CD4-positive, alpha-beta T cell (primary cell): ENCODE data around the gene ZNF787. TPM values are rescaled to one million over a fixed set of nuclear protein-coding genes. Genes with fewer than 3 reads are reported as not detected.

Experiments
- ATAC-seq: fragments of 200-7000 bp; cut with Tn5 transposase; one replicate; pipeline ENCODE4 v1.10.0; 2022; ENCODE audit warnings: mild to moderate bottlenecking; ENCODE audit not compliant: poor library complexity
- CTCF ChIA-PET: fragments of 350-600 bp; sonication (Branson Sonifier 250); formaldehyde crosslinking; loops from one replicate; lab custom pipeline; 2021; ENCODE audit warnings: antibody characterized with exemption, inconsistent platforms; lab: Charles Lee
- POLR2A ChIA-PET: fragments of 350-600 bp; sonication (Branson Sonifier 250); formaldehyde crosslinking; loops from one replicate; lab custom pipeline; 2021; ENCODE audit warnings: antibody characterized with exemption, inconsistent platforms; lab: Charles Lee
- DNase-seq, 14 experiments: peaks; one replicate each; pipeline ENCODE4 v3.0.0-alpha.2; 2013 to 2020; ENCODE audit warnings: mixed read lengths in 2 of 14
- H3K27ac ChIP-seq, 2 donors: one replicate each; pipeline versions ENCODE4 v1.5.1 to v1.7.0; 2013; ENCODE audit warnings: low read length in 2 of 2, low read depth in 1 of 2, mild to moderate bottlenecking in 1 of 2
- H3K27me3 ChIP-seq, 2 experiments: 1 replicate in 1 of 2; 2 replicates in 1 of 2; pipeline versions ENCODE4 v1.6.1 to v1.7.0; 2013; ENCODE audit warnings: low read length in 2 of 2, control low read depth in 1 of 2, mild to moderate bottlenecking in 1 of 2, moderate library complexity in 1 of 2; ENCODE audit not compliant: insufficient read depth in 2 of 2, control insufficient read depth in 1 of 2
- H3K36me3 ChIP-seq: one replicate; pipeline ENCODE4 v1.6.1; 2013; ENCODE audit warnings: low read length, control low read depth; ENCODE audit not compliant: insufficient read depth
- H3K4me1 ChIP-seq: one replicate; pipeline ENCODE4 v1.6.1; 2013; ENCODE audit warnings: low read length, control low read depth; ENCODE audit not compliant: insufficient read depth
- H3K4me3 ChIP-seq: one replicate; pipeline ENCODE4 v1.5.1; 2013; ENCODE audit warnings: mild to moderate bottlenecking, low read length, moderate library complexity
- H3K9me3 ChIP-seq, 2 experiments: 1 replicate in 1 of 2; 2 replicates in 1 of 2; pipeline versions ENCODE4 v1.6.1 to v1.7.0; 2013; ENCODE audit warnings: low read length in 2 of 2, mild to moderate bottlenecking in 2 of 2, control low read depth in 1 of 2, moderate library complexity in 1 of 2; ENCODE audit not compliant: control insufficient read depth in 1 of 2, insufficient read depth in 1 of 2
- H3K27ac Mint-ChIP-seq: one replicate; pipeline ENCODE4 v1.8.0; 2020; ENCODE audit warnings: mixed read lengths
- H3K27me3 Mint-ChIP-seq: one replicate; pipeline ENCODE4 v1.8.0; 2021; ENCODE audit warnings: mixed read lengths
- H3K36me3 Mint-ChIP-seq: one replicate; pipeline ENCODE4 v1.8.0; 2021; ENCODE audit warnings: low read depth, mixed read lengths
- H3K4me1 Mint-ChIP-seq: one replicate; pipeline ENCODE4 v1.8.0; 2021; ENCODE audit warnings: low read depth, mixed read lengths
- H3K4me3 Mint-ChIP-seq: one replicate; pipeline ENCODE4 v1.8.0; 2020; ENCODE audit warnings: mild to moderate bottlenecking, mixed read lengths
- H3K9me3 Mint-ChIP-seq: one replicate; pipeline ENCODE4 v1.8.0; 2020; ENCODE audit warnings: mixed read lengths
- intact Hi-C, 2 experiments: fragments of 100-400 bp; cut with DNase I in 1 of 2; cut with micrococcal nuclease in 1 of 2; formaldehyde crosslinking; loops; one replicate each; pipeline versions ENCODE4 v1.15.1 to v1.9.0; 2023 to 2025; cut with DNase I, micrococcal nuclease
- total RNA-seq, 174 experiments: library from RNA in 2 of 174; stranded (reverse) in 2 of 174; gene quantifications; one replicate each; pipeline ENCODE4 v1.2.3 and lab custom pipeline; 2021 to 2026
- TF ChIP-seq, protein P1 (sequence below): fragments of 200-600 bp; IDR thresholded peaks from one replicate; pipeline ENCODE4 v1.8.0; 2022; ENCODE audit warnings: antibody characterized with exemption, mild to moderate bottlenecking

The ZNF787 gene
- total RNA-seq, 2 experiments from 2014 or later, result 11.4 to 11.5 TPM

DNA sequence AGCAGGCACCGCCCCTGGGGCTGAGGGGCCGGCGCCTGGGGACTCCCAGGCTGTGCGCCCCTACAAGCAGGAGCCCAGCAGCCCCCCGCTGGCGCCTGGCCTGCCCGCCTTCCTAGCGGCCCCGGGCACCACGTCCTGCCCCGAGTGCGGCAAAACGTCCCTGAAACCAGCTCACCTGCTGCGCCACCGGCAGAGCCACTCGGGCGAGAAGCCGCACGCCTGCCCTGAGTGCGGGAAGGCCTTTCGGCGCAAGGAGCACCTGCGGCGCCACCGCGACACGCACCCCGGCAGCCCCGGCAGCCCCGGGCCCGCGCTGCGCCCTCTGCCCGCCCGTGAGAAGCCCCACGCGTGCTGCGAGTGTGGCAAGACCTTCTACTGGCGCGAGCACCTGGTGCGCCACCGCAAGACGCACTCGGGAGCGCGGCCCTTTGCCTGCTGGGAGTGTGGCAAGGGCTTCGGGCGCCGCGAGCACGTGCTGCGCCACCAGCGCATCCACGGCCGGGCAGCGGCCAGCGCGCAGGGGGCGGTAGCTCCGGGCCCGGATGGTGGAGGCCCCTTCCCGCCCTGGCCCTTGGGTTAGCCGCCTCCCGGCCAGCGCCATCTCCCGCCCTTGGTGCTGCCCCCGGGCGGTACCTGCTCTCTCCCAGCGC is 38.7 kb upstream of the ZNF787 start:
- peaks cover 19% of the 10 kb centered on the region for H3K36me3 ChIP-seq
- POLR2A ChIA-PET, result no interaction called here

DNA sequence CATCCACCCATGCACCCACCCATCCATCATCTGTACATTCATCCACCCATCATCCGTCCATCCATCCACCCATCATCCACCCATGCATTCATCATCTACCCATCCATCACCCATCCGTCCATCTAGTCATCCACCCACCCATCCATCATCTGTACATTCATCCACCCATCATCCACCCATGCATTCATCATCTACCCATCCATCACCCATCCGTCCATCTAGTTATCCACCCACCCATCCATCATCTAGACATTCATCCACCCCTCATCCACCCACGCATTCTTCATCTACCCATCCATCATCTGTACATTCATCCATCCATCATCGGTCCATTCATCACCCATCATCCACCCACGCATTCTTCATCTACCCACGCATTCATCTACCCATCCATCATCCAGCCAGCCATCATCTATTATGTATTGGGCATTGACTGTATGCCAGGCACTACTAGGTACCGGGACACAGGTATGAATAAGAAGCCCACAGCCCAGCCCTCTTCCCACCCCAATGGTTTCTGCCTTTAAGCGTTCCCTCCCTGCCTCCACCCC is 38.0 kb upstream of the ZNF787 start:
- H3K9me3 ChIP-seq, result no peaks in the 10 kb centered on the region
- POLR2A ChIA-PET, result no interaction called here
- Mint-ChIP-seq H3K27ac (no peak overlapping the region), H3K4me3 (no peak overlapping the region), H3K9me3 (no peaks in the 10 kb centered on the region), H3K4me1 (peaks cover under 1% of the 10 kb centered on the region), H3K27me3 (no peaks in the 10 kb centered on the region), H3K36me3 (peaks cover 56% of the 10 kb centered on the region)
- H3K27ac ChIP-seq, result no peak overlapping the region
- no peaks in the 10 kb centered on the region for H3K27me3 ChIP-seq
- intact Hi-C loops, result no loop called here
- H3K4me1 ChIP-seq, result no peaks in the 10 kb centered on the region
- peaks cover 22% of the 10 kb centered on the region for H3K36me3 ChIP-seq
- ATAC-seq, result no peak
- no peak for DNase-seq
- CTCF ChIA-PET, result no interaction called here
- H3K4me3 ChIP-seq, result no peak overlapping the region
- TF ChIP-seq, protein P1, sequence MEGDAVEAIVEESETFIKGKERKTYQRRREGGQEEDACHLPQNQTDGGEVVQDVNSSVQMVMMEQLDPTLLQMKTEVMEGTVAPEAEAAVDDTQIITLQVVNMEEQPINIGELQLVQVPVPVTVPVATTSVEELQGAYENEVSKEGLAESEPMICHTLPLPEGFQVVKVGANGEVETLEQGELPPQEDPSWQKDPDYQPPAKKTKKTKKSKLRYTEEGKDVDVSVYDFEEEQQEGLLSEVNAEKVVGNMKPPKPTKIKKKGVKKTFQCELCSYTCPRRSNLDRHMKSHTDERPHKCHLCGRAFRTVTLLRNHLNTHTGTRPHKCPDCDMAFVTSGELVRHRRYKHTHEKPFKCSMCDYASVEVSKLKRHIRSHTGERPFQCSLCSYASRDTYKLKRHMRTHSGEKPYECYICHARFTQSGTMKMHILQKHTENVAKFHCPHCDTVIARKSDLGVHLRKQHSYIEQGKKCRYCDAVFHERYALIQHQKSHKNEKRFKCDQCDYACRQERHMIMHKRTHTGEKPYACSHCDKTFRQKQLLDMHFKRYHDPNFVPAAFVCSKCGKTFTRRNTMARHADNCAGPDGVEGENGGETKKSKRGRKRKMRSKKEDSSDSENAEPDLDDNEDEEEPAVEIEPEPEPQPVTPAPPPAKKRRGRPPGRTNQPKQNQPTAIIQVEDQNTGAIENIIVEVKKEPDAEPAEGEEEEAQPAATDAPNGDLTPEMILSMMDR, result no peak

More for the DNA sequence above, 38.7 kb upstream of the ZNF787 start:
- no peaks in the 10 kb centered on the region for H3K4me1 Mint-ChIP-seq
- Histone ChIP-seq H3K4me1 (no peaks in the 10 kb centered on the region), H3K9me3 (no peaks in the 10 kb centered on the region), H3K4me3 (no peak overlapping the region), H3K27me3 (no peaks in the 10 kb centered on the region), H3K27ac (no peak overlapping the region)
- CTCF ChIA-PET, result no interaction called here
- H3K27ac Mint-ChIP-seq, result no peak overlapping the region
- H3K9me3 Mint-ChIP-seq, result no peaks in the 10 kb centered on the region
- DNase-seq, result no peak
- intact Hi-C loops, result no loop called here
- TF ChIP-seq, protein P1, result no peak
- H3K4me3 Mint-ChIP-seq, result no peak overlapping the region
- H3K36me3 Mint-ChIP-seq, result peaks cover 51% of the 10 kb centered on the region
- H3K27me3 Mint-ChIP-seq, result no peaks in the 10 kb centered on the region
- ATAC-seq, result no peak

DNA sequence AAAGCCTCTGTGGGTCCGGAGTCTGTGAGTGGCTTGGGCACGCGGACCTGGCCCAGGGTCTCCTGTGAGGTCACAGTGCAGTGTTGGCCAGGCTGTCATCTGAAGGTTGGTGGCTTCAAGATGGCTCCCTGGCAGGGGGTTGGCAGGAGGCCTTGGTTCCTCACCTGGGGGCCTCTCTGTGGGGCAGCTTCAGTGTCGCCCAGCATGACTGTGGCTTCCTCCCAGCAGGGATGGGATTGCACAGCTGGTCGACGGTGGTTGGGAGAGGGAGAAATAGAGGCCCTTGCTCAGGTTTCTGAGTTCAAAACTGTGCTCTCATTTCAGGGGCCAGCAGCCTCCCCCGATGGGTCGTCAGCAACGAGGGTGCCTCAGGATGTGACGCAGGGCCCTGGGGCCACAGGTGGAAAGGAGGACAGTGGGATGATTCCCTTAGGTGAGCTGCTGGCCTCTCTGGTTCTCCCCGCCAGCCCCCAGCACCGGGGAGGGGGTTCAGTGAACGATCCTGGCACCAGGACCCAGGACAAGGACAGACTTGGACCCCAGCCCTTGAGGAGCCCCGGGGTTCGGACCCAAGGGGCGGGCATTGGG is 37.2 kb upstream of the ZNF787 start:
- Mint-ChIP-seq H3K4me1 (peaks cover 8% of the 10 kb centered on the region), H3K4me3 (no peak overlapping the region), H3K36me3 (peaks cover 64% of the 10 kb centered on the region), H3K27me3 (no peaks in the 10 kb centered on the region), H3K27ac (no peak overlapping the region), H3K9me3 (no peaks in the 10 kb centered on the region)
- ATAC-seq (no peak), DNase-seq (no peak)
- H3K4me1 ChIP-seq, result no peaks in the 10 kb centered on the region
- H3K27ac ChIP-seq, result no peak overlapping the region
- ChIA-PET CTCF (no interaction called here), POLR2A (no interaction called here)
- TF ChIP-seq, protein P1, result no peak
- H3K36me3 ChIP-seq, result peaks cover 22% of the 10 kb centered on the region
- H3K9me3 ChIP-seq, result no peaks in the 10 kb centered on the region
- H3K27me3 ChIP-seq, result no peaks in the 10 kb centered on the region
- no peak overlapping the region for H3K4me3 ChIP-seq
- intact Hi-C loops, result no loop called here
